GM12878 (cell line): Measurements from ENCODE around the gene STAC2. TPM values are rescaled to one million over a fixed set of nuclear protein-coding genes. Genes with fewer than 3 reads are reported as not detected.

Experiments used
- ATF7 ChIP-seq: fragments of 450-650 bp; IDR thresholded peaks from 2 replicates; pipeline ENCODE4 v1.6.1; 2016; ENCODE audit warnings: low read depth, mild to moderate bottlenecking
- CHD4 ChIP-seq: fragments of 200-600 bp; sonication (generic); IDR thresholded peaks from 2 replicates; pipeline ENCODE4 v1.6.1; 2016; ENCODE audit warnings: mild to moderate bottlenecking
- IKZF1 ChIP-seq: fragments of 450-650 bp; conservative IDR thresholded peaks from 2 replicates; pipeline ENCODE4 v1.6.1; 2017; ENCODE audit warnings: antibody characterized with exemption, mild to moderate bottlenecking
- JUNB ChIP-seq: IDR thresholded peaks from 2 replicates; pipeline ENCODE4 v1.6.1; 2016; ENCODE audit warnings: antibody characterized with exemption, mild to moderate bottlenecking
- KLF5 ChIP-seq: fragments of 450-650 bp; IDR thresholded peaks from 2 replicates; pipeline ENCODE4 v1.6.1; 2014; ENCODE audit warnings: mild to moderate bottlenecking; ENCODE audit not compliant: partially characterized antibody
- MEF2B ChIP-seq: fragments of 450-650 bp; IDR thresholded peaks from 2 replicates; pipeline ENCODE4 v1.6.1; 2018; ENCODE audit warnings: mild to moderate bottlenecking, moderate library complexity; ENCODE audit not compliant: partially characterized antibody, poor library complexity, severe bottlenecking
- RB1 ChIP-seq: fragments of 450-650 bp; formaldehyde crosslinking; IDR thresholded peaks from 2 replicates; pipeline ENCODE4 v1.6.1; 2017; ENCODE audit warnings: mild to moderate bottlenecking, borderline replicate concordance
- SIX5 ChIP-seq: IDR thresholded peaks from 2 replicates; pipeline ENCODE4 v1.6.1; 2011; ENCODE audit warnings: mild to moderate bottlenecking, low read depth, low read length, moderate library complexity; ENCODE audit not compliant: severe bottlenecking
- polyA plus RNA-seq, 11 experiments: library from polyadenylated mRNA; depleted of rRNA in 4 of 11; unstranded in 6 of 11; stranded (reverse) in 5 of 11; fragments of >200 nt; fragmentation: Nextera tagmentation in 4 of 11; fragmentation: Illumina TruSeq in 1 of 11; extraction: Ambion mirVana in 4 of 11; extraction: Trizol in 1 of 11; gene quantifications; 1 replicate in 1 of 11; 2 replicates in 10 of 11; pipeline versions ENCODE4 v1.2.1 to v1.2.3, GENCODE V29; 2011 to 2016; ENCODE audit warnings: inconsistent platforms in 2 of 11, missing spikeins in 2 of 11, low read depth in 1 of 11
- total RNA-seq, 4 experiments: library from RNA; depleted of rRNA in 3 of 4; stranded (reverse); fragments of >200 nt in 3 of 4; fragmentation: Illumina TruSeq in 1 of 4; extraction: Trizol in 1 of 4; gene quantifications; 2 replicates each; pipeline versions ENCODE4 v1.2.1 to v1.2.3, GENCODE V29; 2013 to 2021
- TF ChIP-seq, protein P1 (sequence below): fragments of 450-650 bp; formaldehyde crosslinking; IDR thresholded peaks from 2 replicates; pipeline ENCODE4 v1.5.0; 2022; ENCODE audit warnings: mild to moderate bottlenecking, missing genetic modification characterization
- TF ChIP-seq, protein P2 (sequence below): fragments of 150-350 bp; IDR thresholded peaks from 2 replicates; pipeline ENCODE4 v1.6.1; 2016; ENCODE audit warnings: low read depth, low read length
- TF ChIP-seq, protein P3 (sequence below): fragments of 150-350 bp; IDR thresholded peaks from 2 replicates; pipeline ENCODE4 v1.6.1; 2014; ENCODE audit warnings: mild to moderate bottlenecking, low read depth, low read length
- TF ChIP-seq, protein P4 (sequence below): fragments of 450-650 bp; IDR thresholded peaks from 2 replicates; pipeline ENCODE4 v1.6.1; 2018; ENCODE audit warnings: borderline replicate concordance, mild to moderate bottlenecking; ENCODE audit not compliant: partially characterized antibody
- TF ChIP-seq, protein P5 (sequence below): fragments of 450-650 bp; formaldehyde crosslinking; IDR thresholded peaks from 2 replicates; pipeline ENCODE4 v1.4.0; 2020; ENCODE audit warnings: mild to moderate bottlenecking, moderate library complexity

The STAC2 gene
- total and polyA plus RNA-seq, 10 of the 15 experiments (the other 5 are each of a cell fraction or from before 2014, with no cell fraction given): 0.04 TPM; not detected in 9

DNA sequence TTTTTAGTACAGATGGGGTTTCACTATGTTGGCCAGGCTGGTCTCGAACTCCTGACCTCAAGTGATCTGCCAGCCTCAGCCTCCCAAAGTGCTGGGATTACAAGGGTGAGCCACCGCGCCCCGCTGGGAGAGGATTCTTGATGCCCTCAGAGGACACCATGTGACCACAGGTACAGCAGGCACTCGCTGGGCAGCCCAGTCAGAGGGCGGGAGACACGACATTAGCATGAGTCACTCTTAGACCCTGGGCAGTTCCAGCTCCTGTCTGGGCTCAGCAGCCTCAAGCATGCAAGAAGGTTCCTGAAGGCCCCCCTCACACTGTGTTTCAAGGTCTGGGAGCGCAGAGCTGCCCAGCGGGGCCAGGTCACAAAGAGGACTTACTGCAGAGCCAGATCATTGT, 11.9 kb downstream of the STAC2 start (continued):
- TF ChIP-seq, protein P1, sequence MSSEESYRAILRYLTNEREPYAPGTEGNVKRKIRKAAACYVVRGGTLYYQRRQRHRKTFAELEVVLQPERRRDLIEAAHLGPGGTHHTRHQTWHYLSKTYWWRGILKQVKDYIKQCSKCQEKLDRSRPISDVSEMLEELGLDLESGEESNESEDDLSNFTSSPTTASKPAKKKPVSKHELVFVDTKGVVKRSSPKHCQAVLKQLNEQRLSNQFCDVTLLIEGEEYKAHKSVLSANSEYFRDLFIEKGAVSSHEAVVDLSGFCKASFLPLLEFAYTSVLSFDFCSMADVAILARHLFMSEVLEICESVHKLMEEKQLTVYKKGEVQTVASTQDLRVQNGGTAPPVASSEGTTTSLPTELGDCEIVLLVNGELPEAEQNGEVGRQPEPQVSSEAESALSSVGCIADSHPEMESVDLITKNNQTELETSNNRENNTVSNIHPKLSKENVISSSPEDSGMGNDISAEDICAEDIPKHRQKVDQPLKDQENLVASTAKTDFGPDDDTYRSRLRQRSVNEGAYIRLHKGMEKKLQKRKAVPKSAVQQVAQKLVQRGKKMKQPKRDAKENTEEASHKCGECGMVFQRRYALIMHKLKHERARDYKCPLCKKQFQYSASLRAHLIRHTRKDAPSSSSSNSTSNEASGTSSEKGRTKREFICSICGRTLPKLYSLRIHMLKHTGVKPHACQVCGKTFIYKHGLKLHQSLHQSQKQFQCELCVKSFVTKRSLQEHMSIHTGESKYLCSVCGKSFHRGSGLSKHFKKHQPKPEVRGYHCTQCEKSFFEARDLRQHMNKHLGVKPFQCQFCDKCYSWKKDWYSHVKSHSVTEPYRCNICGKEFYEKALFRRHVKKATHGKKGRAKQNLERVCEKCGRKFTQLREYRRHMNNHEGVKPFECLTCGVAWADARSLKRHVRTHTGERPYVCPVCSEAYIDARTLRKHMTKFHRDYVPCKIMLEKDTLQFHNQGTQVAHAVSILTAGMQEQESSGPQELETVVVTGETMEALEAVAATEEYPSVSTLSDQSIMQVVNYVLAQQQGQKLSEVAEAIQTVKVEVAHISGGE (CRISPR knock-in tag): no peak
- no peak for TF ChIP-seq JUNB
- TF ChIP-seq MEF2B: no peak
- no peak for TF ChIP-seq SIX5
- TF ChIP-seq, protein P2, sequence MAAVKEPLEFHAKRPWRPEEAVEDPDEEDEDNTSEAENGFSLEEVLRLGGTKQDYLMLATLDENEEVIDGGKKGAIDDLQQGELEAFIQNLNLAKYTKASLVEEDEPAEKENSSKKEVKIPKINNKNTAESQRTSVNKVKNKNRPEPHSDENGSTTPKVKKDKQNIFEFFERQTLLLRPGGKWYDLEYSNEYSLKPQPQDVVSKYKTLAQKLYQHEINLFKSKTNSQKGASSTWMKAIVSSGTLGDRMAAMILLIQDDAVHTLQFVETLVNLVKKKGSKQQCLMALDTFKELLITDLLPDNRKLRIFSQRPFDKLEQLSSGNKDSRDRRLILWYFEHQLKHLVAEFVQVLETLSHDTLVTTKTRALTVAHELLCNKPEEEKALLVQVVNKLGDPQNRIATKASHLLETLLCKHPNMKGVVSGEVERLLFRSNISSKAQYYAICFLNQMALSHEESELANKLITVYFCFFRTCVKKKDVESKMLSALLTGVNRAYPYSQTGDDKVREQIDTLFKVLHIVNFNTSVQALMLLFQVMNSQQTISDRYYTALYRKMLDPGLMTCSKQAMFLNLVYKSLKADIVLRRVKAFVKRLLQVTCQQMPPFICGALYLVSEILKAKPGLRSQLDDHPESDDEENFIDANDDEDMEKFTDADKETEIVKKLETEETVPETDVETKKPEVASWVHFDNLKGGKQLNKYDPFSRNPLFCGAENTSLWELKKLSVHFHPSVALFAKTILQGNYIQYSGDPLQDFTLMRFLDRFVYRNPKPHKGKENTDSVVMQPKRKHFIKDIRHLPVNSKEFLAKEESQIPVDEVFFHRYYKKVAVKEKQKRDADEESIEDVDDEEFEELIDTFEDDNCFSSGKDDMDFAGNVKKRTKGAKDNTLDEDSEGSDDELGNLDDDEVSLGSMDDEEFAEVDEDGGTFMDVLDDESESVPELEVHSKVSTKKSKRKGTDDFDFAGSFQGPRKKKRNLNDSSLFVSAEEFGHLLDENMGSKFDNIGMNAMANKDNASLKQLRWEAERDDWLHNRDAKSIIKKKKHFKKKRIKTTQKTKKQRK: no peak
- TF ChIP-seq, protein P3, sequence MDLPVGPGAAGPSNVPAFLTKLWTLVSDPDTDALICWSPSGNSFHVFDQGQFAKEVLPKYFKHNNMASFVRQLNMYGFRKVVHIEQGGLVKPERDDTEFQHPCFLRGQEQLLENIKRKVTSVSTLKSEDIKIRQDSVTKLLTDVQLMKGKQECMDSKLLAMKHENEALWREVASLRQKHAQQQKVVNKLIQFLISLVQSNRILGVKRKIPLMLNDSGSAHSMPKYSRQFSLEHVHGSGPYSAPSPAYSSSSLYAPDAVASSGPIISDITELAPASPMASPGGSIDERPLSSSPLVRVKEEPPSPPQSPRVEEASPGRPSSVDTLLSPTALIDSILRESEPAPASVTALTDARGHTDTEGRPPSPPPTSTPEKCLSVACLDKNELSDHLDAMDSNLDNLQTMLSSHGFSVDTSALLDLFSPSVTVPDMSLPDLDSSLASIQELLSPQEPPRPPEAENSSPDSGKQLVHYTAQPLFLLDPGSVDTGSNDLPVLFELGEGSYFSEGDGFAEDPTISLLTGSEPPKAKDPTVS: no peak
- TF ChIP-seq, protein P4, sequence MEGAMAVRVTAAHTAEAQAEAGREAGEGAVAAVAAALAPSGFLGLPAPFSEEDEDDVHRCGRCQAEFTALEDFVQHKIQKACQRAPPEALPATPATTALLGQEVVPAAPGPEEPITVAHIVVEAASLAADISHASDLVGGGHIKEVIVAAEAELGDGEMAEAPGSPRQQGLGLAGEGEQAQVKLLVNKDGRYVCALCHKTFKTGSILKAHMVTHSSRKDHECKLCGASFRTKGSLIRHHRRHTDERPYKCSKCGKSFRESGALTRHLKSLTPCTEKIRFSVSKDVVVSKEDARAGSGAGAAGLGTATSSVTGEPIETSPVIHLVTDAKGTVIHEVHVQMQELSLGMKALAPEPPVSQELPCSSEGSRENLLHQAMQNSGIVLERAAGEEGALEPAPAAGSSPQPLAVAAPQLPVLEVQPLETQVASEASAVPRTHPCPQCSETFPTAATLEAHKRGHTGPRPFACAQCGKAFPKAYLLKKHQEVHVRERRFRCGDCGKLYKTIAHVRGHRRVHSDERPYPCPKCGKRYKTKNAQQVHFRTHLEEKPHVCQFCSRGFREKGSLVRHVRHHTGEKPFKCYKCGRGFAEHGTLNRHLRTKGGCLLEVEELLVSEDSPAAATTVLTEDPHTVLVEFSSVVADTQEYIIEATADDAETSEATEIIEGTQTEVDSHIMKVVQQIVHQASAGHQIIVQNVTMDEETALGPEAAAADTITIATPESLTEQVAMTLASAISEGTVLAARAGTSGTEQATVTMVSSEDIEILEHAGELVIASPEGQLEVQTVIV: no peak
- TF ChIP-seq, protein P5, sequence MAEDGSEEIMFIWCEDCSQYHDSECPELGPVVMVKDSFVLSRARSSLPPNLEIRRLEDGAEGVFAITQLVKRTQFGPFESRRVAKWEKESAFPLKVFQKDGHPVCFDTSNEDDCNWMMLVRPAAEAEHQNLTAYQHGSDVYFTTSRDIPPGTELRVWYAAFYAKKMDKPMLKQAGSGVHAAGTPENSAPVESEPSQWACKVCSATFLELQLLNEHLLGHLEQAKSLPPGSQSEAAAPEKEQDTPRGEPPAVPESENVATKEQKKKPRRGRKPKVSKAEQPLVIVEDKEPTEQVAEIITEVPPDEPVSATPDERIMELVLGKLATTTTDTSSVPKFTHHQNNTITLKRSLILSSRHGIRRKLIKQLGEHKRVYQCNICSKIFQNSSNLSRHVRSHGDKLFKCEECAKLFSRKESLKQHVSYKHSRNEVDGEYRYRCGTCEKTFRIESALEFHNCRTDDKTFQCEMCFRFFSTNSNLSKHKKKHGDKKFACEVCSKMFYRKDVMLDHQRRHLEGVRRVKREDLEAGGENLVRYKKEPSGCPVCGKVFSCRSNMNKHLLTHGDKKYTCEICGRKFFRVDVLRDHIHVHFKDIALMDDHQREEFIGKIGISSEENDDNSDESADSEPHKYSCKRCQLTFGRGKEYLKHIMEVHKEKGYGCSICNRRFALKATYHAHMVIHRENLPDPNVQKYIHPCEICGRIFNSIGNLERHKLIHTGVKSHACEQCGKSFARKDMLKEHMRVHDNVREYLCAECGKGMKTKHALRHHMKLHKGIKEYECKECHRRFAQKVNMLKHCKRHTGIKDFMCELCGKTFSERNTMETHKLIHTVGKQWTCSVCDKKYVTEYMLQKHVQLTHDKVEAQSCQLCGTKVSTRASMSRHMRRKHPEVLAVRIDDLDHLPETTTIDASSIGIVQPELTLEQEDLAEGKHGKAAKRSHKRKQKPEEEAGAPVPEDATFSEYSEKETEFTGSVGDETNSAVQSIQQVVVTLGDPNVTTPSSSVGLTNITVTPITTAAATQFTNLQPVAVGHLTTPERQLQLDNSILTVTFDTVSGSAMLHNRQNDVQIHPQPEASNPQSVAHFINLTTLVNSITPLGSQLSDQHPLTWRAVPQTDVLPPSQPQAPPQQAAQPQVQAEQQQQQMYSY (CRISPR knock-in tag): no peak
- no peak for TF ChIP-seq IKZF1
- TF ChIP-seq ATF7: no peak
- no peak for TF ChIP-seq CHD4
- no peak for TF ChIP-seq RB1
- no peak for TF ChIP-seq KLF5
